NB4 (cell line): ENCODE measurements around the gene CYB561D1.

Experiments
- CTCF ChIP-seq: IDR thresholded peaks from one replicate; pipeline ENCODE4 v1.5.1; 2012; ENCODE audit warnings: low read depth, low read length
- MYC ChIP-seq: IDR thresholded peaks from 2 replicates; pipeline ENCODE4 v1.6.1; 2011; ENCODE audit warnings: low read depth, low read length
- POLR2A ChIP-seq: IDR thresholded peaks from 2 replicates; pipeline ENCODE4 v1.6.1; 2011; ENCODE audit warnings: mild to moderate bottlenecking; ENCODE audit not compliant: insufficient read length; ENCODE audit errors: extremely low read depth

- TF ChIP-seq MYC (no peak), CTCF (no peak), POLR2A (no peak)
These were observed 49.5 kb downstream of the CYB561D1 start for GRCh38 chr1:109543283-109543987.
